Stimulated activated CD8-positive, alpha-beta memory T cell treated with anti-CD3 and anti-CD28 coated beads, Interleukin-4, amount 100 ng/mL, for 24 hours (primary cell): ENCODE measurements around the gene UBE2Q2.
"Not testable (repeated sequence)": the region's sequence is repeated elsewhere in the genome, so short reads cannot be mapped to it uniquely, and the experiment has no call there.

Experiments
- DNase-seq: peaks from one replicate; pipeline ENCODE4 v3.0.0-alpha.2; 2020; ENCODE audit warnings: low read depth

Gene UBE2Q2

DNA sequence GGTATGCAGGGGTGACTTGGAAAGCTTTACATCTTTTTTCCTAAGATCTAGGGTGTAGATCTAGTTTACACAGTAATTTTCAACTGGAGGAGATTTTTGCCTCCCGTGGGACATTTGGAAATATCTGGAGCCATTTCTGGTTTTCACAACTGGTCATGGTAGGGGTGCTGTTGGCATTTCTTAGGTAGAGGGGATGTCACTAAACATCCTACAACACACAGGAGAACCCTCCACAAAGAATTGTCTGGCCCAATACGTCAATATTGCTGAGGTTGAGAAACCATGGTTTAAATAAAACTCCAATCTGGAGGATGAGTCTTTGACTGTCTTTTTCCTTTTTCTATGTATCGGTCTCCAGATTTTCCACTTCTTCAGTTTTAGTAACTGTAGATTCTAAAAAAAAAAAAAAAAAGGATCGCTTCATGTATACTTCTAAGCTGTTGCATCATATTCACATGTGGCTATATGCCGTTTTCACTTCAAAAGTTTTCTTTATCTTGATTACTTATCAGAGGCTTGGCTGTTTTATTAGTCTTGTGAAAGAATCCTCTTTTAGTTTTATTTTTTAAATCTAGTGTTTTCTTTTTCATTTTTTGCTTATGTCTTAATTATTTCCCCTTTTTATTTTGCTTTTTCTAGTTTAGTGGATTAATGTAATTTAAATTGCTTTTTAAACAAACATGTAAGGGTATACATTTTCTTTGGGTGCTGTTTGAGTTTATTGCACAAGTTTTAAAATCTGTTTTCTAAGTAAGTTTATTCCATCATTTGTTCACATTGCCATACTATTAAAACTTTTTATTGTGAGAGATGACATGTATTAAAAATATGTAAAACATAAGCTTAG is 21.2 kb downstream of the UBE2Q2 start:
- no peak for DNase-seq

DNA sequence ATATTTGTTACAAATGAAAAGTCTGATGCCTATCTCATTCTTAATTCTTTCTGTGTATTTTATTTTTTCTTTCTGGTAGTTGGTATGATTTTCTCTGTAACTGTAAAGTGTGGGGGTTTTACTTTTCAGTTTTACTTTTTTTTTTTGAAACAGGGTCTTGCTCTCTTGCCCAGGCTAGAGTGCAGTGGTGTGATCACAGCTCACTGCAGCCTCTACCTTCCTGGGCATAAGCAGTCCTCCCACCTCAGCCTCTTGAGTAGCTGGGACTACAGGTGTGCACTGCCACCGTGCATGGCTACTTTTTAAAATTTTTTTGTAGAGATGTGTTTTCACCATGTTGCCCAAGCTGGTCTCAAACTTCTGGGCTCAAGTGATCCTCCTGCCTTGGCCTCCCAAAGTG is 22.8 kb downstream of the UBE2Q2 start:
- DNase-seq: not testable (repeated sequence)

GRCh38 chr15:75866916-75867315 is 23.7 kb downstream of the UBE2Q2 start:
- DNase-seq: no peak

DNA sequence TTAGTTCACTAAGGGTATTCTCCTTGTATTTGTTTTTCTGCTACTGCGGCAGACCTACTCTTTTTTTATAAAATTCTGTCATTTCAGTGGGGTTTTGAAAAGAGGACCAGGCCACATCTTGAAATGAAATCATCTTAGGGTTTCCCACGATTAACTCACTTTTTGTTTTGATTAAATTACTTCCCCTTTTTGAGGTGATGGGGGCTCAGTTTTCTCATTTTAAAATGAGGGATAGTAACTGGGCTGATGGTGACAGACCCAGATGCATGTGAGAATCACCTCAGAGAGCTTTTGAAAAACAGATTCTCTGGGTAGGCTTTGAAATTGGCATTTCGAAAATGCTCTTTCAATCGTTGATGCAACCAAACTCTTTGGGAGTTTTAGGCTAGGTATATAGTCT is 24.2 kb downstream of the UBE2Q2 start:
- no peak for DNase-seq

DNA sequence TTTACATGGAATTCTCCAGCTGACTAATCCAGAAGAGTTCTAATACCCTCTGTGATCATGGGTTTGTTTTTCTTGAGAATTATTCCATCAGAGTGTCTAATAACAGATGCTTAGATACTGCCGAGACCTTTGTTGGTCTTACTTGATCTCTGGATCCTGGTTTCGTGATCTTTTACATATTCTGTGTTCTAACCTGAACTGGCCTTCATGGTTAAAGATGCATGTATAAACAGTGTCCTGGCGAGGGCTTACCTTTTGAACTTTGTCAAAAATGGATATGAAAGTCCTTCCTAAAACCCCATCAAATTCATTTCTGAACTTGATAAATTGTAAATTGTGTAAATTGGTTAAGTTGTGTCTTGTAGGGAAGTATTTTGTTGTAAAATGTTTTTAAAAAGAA is 24.8 kb downstream of the UBE2Q2 start:
- no peak for DNase-seq

GRCh38 chr15:75869446-75869845 is 26.2 kb downstream of the UBE2Q2 start:
- DNase-seq: no peak

GRCh38 chr15:75871589-75871988 is 28.3 kb downstream of the UBE2Q2 start:
- DNase-seq: not testable (repeated sequence)

DNA sequence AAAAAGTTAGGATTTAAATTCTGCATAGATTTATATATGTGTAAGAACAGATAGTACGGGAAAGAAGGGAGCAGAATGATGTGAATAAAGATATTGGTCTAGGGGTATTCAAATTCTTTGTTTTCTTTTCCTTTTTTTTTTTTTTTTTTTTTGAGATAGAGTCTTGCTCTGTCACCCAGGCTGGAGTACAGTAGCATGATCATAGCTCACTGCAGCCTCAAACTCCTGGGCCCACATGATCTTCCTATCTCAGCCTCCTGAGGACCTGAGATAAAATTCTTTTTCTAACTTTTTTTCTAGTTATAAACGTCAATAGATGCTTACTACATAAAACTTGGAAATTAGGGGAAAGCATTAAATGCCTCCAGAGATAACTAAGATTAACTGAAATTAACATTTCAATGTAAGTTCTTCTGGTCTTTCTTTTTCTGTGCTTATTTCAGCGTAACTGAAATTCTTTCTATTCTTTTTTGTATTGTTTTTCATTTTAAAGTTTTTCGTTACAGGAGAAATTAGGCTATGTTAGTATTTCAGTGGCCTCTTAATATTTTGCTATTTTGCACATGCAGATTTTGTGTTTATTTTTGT is 29.2 kb downstream of the UBE2Q2 start:
- no peak for DNase-seq

DNA sequence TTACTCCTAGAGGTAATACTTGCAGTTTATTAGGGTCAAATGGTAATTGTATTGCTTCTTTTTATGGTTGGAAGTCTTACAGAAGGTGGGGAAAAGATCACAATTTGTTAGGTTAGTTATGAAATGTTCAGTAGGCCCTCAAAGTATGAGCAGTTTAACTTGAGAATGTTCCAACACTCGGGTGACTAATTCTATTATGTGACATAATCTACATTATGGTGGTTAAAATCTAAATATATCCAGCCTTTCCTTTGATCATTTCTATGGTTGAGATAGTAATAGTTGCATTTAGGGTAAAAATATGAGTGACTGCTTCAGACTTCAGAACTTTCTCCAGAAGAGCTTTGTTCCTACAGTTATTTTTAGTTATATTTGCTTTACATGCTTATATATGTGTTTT is 40.8 kb downstream of the UBE2Q2 start:
- DNase-seq: no peak

DNA sequence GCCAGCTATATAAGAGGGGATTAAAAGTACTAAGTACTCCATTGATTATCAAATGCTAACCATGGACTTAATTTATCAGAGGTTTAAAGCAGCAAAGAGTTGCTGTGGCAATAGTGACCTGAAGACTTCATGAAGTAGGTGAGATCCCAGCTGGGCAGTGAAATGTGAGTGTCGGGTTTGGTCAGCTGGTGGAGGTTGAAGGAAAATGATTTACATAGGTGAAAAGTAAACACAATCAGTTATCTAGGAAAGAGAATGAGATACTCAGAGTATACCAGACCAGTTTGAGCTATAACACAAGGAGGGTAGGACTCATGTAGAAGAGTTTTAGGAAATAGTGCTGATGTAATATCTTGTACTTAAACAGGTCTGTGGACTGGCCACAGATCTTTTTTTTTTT is 43.9 kb downstream of the UBE2Q2 start:
- no peak for DNase-seq

- no peak for DNase-seq
Observed at GRCh38 chr15:75891895-75892294, 48.6 kb downstream of the UBE2Q2 start.

DNA sequence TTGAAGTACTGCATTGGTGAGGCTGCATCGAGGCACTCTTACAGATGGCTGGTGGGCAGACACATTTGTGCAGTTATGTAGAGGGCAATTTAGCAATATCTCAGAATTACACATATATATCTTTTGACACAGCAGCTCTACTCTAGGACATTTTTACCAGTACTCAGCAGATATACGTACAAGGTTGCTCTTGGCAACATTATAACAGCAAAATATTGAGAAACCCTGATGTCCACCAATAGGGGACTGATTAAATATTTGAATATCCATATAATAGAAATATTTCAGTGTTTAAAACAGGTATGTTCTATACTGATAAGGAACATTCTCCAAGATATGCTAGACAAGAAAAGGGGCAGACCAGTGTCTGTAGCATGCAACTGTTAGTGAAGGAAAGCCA is 52.5 kb downstream of the UBE2Q2 start:
- no peak for DNase-seq

DNA sequence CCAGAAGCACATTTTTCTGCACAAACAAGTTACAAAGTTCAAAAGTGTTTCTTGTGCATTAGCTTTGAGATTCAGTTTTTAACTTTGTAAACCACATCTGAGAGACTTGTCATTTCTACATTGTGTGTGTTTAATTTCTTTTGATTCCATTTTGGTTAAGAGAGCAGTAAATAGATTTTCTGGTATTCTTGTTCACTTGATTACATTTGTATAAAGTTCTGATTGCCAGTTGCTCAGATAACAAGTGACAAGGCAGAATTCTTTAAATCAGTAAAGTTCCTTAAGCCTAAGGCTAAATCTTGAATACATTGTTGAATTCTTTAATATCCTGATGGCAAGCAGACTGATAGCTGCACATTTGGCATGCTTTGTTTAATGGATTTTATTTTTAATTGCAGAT is 57.3 kb downstream of the UBE2Q2 start:
- DNase-seq: no peak

DNA sequence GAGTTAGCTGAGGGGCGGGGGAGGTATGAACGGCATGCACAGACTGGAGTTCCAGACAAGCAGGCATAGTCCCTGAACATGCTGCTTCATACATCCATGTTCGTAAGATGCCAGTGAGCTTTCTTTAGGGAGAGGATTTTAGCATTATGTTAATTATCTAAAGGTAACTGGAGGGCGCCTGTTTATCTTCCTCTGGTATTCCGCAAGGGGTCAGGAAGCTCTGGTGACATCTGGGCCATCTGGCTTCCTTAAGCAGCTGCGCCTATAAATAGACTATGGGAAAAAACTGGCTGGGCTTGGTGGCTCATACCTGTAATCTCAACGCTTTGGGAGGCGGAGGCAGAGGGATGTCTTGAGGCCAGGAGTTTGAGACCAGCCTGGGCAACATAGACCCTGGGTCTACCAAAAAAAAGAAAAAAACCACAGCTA is 58.9 kb downstream of the UBE2Q2 start:
- no peak for DNase-seq

- peak; percentile 87 for DNase-seq
Observed at GRCh38 chr15:75903331-75904239, 60.3 kb downstream of the UBE2Q2 start, which contains the start of gene FBXO22. Gene FBXO22, plus strand, starts transcription at chr15:75903878. Its CDS starts 86 bp downstream, at chr15:75903964.

GRCh38 chr15:75905231-75905630 is 62.0 kb downstream of the UBE2Q2 start:
- DNase-seq: no peak

DNA sequence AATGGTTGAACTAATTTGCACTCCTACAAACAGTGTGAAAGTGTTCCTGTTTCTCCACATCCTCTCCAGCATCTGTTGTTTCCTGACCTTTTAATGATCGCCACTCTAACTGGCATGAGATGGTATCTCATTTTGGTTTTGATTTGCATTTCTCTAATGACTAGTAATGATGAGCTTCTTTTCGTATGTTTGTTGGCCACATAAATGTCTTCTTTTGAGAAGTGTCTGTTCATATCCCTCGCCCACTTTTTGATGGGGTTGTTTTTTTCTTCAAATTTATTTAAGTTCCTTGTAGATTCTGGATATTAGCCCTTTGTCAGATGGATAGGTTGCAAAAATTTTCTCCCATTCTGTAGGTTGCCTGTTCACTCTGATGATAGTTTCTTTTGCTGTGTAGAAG is 67.1 kb downstream of the UBE2Q2 start:
- not testable (repeated sequence) for DNase-seq

- no peak for DNase-seq
Observed at GRCh38 chr15:75916978-75917377, 73.7 kb downstream of the UBE2Q2 start.

DNA sequence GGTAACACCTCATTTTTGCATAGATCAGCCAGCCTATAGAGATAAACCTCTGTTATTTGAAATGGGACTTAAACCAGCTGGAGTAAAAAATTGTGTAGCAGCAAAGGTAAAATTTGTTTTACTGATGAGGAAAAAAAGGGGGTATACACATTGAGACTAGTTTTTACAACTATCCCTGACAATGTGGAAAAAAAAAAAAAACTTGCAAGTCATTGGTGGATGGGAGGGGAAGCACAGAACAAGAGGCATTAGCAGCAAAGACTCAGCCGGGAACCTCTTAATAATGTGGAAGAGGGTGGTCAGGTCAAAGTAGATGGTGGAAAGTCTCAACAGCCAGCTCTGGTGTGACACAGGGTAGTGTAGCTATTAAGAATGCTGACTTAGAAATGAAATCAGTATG is 74.9 kb downstream of the UBE2Q2 start:
- DNase-seq: no peak

GRCh38 chr15:75920079-75920478 is 76.8 kb downstream of the UBE2Q2 start:
- DNase-seq: no peak

DNA sequence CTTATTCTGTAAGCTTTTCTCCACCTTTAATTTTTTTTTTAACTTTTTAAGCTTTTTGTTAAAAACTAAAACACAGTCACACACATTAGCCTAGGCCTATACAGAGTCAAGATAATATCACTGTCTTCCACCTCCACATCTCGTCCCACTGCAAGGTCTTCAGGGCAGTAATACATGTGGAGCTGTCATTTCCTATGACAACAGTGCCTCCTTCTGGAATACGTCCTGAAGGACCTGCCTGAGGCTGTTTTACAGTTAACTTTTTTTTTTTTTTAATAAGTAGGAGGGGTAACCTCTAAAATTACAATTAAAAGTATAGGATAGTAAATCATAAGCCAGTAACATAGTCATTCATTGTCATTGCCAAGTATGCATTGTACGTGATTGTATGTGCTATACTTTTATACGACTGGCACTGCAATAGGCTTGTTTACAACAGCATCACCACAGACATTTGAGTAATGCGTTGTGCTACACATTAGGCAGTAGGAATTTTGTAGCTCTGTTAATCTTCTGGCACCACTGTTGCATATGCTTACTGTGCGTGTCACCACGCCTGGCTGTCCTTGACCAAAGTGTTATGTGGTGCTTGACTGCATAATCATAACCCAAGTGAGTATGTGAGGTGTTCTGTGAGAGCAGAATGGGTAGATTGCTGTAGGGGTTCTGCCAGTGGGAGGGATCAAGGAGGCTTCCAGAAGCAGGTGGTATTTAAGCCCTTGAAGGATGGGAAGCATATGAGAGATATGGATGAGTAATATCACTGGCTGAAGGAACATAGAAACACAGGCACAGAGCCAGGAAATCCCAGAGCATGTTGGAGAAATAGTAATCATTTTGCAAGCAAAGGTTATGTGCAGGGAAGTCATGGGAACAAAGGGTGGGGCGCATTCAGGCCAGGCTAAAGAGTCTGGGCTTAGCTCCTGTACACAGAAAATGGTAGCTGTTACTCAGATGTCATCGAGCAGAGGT is 78.8 kb downstream of the UBE2Q2 start:
- no peak for DNase-seq
